ELR (cell line): ENCODE results near the gene PDP2.
"Not testable (repeated sequence)": the region's sequence is repeated elsewhere in the genome, so short reads cannot be mapped to it uniquely, and the experiment has no call there.

Experiments
- DNase-seq: peaks from one replicate; pipeline ENCODE4 v3.0.0-alpha.2; 2015; ENCODE audit warnings: low read depth

PDP2 gene

GRCh38 chr16:66886321-66886720 lies 6.0 kb downstream of the PDP2 start:
- DNase-seq = no peak

GRCh38 chr16:66886914-66887313 lies 6.6 kb downstream of the PDP2 start:
- no peak for DNase-seq

DNA sequence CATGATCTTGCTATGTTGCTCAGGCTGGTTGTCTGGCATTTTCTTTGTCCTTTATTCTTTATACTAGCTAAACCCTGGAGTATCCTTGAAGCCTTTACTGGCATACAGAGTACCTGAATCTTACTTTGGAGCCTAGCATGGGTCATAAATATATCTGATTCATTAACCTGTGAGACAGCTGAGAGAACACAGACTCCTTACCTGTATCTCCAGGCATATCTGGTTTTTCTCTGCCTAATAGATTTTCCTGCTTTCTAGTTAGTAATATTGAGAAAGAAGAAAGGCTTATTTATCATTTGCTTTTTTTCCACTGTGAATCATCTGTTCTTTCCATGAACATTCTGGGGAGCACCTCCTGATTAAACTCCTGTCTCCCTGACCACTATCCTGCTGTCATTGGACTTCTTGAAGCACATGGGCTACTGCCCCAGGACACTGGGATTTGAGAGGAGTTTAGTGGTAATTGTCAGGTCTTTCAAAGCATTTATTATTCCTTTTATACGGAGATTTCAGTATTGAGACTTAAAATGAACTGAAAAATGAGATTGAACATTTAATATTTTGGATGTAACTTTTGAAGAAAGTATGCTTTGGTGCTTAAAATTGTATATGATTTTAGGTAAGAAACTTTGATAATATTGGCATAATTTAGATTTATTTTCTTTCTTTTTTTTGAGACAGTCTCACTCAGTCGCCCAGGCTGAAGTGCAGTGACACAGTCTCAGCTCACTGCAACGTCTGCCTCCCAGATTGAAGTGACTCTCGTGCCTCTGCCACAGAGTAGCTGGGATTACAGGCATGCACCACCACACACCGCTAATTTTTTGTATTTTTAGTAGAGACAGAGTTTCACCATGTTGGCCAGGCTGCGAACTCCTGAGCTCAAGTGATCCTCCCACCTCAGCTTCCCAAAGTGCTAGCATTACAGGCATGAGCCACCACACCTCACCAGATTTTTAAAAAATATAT lies 8.6 kb downstream of the PDP2 start:
- DNase-seq = no peak

DNA sequence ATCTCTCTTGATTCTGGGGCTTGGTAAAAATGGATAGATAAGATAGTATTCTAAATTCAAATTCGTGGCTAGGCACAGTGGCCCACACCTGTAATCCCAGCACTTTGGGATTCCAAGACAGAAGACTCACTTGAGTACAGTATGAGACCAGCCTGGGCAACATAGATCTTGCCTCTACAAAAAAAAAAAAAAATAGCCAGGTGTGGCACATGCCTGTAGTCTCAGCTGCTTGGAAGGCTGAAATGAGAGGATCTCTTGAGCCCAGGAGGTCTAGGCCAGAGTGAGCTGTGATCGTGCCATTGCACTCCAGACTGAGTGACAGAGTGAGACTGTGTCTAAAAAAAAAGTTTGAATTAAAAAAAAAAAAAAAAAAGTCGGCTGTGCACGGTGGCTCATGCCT lies 9.3 kb downstream of the PDP2 start:
- no peak for DNase-seq

GRCh38 chr16:66890799-66891198 lies 10.5 kb downstream of the PDP2 start:
- no peak for DNase-seq

DNA sequence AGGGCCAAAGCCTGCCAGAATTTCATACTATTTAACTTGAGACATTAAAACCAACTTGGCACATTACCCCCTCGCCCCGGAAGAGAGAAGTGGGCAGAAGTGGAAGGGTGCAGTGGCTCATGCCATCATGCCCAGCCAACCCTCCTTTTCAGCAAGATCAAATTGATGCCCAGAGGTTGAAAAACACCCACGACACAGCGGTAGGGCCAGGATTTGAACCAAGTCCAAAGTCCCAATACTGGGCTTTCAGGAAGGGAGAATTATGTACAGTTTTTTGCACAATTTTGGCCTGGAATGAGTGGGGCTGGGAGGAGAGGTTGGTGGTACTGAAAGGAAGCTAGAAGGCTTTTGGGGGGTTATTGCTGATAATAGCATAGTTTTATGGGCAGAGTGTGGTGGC lies 11.0 kb downstream of the PDP2 start:
- no peak for DNase-seq

DNA sequence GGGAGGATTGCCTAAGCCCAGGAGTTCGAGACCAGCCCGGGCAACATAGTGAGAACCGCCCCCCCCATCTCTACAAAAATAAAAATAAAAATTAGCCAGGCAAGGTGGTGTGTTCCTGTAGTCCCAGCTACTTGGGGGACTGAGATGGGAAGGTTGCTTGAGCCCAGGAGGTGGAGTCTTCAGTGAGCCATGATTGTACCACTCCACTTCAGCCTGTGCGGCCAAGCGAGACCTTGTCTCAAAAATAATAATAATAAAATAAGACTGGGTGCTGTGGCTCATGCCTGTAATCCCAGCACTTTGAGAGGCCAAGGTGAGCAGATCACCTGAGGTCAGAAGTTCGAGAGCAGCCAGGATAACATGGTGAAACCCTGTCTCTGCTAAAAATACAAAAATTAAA lies 11.5 kb downstream of the PDP2 start:
- DNase-seq = no peak

GRCh38 chr16:66894055-66894454 lies 13.7 kb downstream of the PDP2 start:
- no peak for DNase-seq

GRCh38 chr16:66894948-66895688 lies 14.8 kb downstream of the PDP2 start:
- DNase-seq = peak; percentile 80

GRCh38 chr16:66895689-66895979 lies 15.3 kb downstream of the PDP2 start:
- DNase-seq = no peak

GRCh38 chr16:66895999-66896398 lies 15.7 kb downstream of the PDP2 start:
- no peak for DNase-seq

DNA sequence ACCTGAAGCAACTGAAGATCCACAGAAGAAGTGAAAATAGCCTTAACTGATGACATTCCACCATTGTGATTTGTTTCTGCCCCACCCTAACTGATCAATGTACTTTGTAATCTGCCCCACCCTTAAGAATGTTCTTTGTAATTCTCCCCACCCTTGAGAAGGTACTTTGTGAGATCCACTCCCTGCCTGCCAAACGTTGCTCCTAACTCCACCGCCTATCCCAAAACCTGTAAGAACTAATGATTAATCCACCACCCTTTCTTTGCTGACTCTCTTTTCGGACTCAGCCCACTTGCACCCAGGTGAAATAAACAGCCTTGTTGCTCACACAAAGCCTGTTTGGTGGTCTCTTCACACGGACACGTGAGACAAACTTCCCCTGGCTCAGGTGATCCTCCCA lies 16.4 kb downstream of the PDP2 start:
- DNase-seq = not testable (repeated sequence)

DNA sequence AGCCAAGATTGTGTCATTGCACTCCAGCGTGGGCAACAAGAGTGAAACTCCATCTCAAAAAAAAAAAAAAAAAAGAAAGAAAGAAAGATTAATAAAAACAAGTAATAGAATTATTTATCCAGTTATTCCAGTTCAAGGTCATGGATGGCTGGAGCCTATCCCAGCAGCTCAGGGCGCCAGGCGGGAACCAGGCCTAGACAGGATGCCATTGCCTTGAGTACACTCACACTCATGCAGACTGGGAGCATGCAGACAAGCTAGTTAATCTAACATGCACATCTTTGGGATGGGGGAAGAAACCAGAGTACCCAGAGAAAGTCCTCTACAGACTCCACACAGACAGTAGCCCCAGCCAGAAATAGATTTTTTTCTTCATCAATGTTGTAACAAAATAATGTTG lies 17.9 kb downstream of the PDP2 start:
- DNase-seq = peak; percentile 51

GRCh38 chr16:66898933-66899309 lies 18.6 kb downstream of the PDP2 start:
- no peak for DNase-seq

DNA sequence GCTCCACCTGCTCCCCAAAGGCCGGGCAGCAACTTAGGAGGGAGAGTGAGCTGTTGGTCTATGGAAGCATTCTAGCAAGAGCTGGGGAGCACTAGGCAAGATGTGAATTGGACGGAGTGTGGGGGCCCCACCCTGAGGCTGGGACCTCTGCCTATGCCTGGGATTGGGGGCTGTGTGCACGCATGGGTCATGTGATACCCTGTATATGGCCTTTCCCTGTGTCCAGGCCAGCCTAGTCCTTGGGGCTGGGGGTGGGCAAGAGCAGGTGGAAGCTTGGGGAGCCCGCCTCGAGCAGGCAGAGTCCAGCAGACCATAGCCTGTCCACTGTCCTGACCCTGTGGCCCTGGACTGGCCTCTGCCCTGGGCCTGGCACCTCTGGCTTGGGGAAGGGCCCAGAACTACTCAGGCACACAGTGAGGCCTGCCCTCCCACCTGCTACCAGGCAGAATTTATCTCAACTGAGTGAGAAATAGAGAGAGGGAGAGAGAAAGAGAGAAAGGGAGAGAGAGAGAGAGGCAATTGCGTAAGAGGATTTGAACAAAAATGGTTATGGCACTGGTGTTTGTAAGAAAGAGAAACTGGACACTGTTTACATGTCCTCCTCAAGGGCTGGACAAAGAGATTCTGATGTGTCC lies 19.1 kb downstream of the PDP2 start:
- peak; percentile 32 for DNase-seq

- DNase-seq = peak; percentile 79
Observed at GRCh38 chr16:66899945-66900710, 19.8 kb downstream of the PDP2 start.

- no peak for DNase-seq
Observed at GRCh38 chr16:66900721-66901441, 20.6 kb downstream of the PDP2 start.

GRCh38 chr16:66901626-66902025 lies 21.3 kb downstream of the PDP2 start:
- DNase-seq = no peak

- DNase-seq = no peak
Observed at GRCh38 chr16:66902648-66903543, 22.6 kb downstream of the PDP2 start.
